ENCODE data around the gene TSPAN8. TPM values are rescaled to one million over a fixed set of nuclear protein-coding genes. Genes with fewer than 3 reads are reported as not detected.
A peak's percentile ranks its signal among the peaks of the same experiment; 100 is the strongest.
"Not testable (repeated sequence)": the region's sequence is repeated elsewhere in the genome, so short reads cannot be mapped to it uniquely, and the experiment has no call there.

Gene TSPAN8
- total RNA-seq, 1 donor from 2014 or later: not detected

DNA sequence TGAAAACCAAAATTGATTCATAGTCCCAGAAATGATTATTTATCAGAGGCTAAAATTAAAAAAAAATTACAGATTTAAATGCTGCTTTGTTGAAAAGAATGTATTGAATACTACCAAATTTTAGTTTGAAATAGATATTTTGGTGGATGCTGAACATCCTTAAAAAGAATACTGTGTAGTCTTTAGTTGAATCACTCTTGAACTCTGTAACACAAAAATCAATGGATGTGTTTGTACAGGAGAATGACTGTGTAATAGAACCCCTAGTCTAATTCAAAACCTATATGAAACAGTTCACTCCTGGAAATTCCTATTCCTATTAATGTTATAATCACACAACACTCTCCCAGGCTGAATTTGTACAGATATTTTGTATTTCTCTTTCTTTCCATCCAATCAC, 1.5 kb upstream of the TSPAN8 start:
- FAIRE-seq: no peak
- H3K4me3 ChIP-seq (ENCODE audit: low read depth, low read length): no peak overlapping the region

DNA sequence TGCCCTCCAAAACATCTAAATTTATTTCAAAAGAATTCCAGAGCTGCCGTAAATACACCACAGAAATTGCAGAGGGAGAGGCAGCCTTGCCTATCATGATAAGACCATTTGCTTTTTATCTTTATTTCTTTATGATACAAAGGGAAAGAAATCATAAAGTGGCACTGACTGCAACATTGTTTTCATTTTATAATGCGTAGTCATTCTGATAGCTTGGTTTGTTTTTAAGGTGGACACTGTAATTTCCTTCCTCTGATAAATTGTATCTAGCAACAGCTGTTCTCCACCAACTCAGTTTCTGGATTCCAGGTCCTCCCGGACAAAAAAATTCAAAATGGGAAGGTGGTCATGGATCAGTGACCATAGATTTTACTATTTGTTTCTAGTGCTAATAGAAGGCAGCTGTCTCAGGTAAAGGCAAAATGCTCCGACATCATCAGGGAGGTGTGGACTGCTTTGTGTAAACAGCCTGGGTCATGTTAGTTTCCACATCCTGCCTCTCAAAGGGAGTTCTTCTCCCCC, 623 bp upstream of the TSPAN8 start:
- Histone ChIP-seq H3K36me3 (ENCODE audit: control insufficient read depth, insufficient read depth, low read length) (no peaks in the 10 kb centered on the region), H3K27me3 (ENCODE audit: control insufficient read depth, insufficient read depth, low read length) (no peaks in the 10 kb centered on the region), H3K4me3 (ENCODE audit: low read depth, low read length) (no peak overlapping the region)
- FAIRE-seq: no peak
- TF ChIP-seq, protein P1, sequence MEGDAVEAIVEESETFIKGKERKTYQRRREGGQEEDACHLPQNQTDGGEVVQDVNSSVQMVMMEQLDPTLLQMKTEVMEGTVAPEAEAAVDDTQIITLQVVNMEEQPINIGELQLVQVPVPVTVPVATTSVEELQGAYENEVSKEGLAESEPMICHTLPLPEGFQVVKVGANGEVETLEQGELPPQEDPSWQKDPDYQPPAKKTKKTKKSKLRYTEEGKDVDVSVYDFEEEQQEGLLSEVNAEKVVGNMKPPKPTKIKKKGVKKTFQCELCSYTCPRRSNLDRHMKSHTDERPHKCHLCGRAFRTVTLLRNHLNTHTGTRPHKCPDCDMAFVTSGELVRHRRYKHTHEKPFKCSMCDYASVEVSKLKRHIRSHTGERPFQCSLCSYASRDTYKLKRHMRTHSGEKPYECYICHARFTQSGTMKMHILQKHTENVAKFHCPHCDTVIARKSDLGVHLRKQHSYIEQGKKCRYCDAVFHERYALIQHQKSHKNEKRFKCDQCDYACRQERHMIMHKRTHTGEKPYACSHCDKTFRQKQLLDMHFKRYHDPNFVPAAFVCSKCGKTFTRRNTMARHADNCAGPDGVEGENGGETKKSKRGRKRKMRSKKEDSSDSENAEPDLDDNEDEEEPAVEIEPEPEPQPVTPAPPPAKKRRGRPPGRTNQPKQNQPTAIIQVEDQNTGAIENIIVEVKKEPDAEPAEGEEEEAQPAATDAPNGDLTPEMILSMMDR (IDR thresholded peaks at IDR 0.05; ENCODE audit: insufficient read depth, low read length, severe bottlenecking): no peak
- DNase-seq (ENCODE audit: low read depth): peak; percentile 37

More for the DNA sequence above, 1.5 kb upstream of the TSPAN8 start:
- DNase-seq (ENCODE audit: low read depth): no peak
- Histone ChIP-seq H3K27me3 (ENCODE audit: control insufficient read depth, insufficient read depth, low read length) (no peaks in the 10 kb centered on the region), H3K36me3 (ENCODE audit: control insufficient read depth, insufficient read depth, low read length) (no peaks in the 10 kb centered on the region)
- TF ChIP-seq, protein P1 (IDR thresholded peaks at IDR 0.05; ENCODE audit: insufficient read depth, low read length, severe bottlenecking): no peak

DNA sequence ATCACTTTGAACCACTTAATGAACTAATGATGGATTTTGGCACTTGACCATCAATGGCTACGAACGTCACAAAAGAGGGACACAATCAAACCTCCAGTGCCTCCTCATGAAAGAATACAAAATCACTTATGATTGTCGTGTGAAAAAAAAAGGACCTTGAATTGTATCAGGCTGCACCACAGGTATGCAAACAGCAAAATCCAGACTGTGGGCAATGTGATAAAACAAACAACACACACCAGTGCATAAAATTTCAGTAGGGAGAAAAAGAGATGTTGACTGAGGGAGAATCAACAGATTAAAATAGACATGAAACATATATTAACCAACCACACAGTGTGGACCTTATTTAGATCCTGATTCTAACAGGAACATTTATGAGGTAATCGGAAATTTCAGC, 2.6 kb downstream of the TSPAN8 start:
- Histone ChIP-seq H3K36me3 (ENCODE audit: control insufficient read depth, insufficient read depth, low read length) (no peaks in the 10 kb centered on the region), H3K27me3 (ENCODE audit: control insufficient read depth, insufficient read depth, low read length) (no peaks in the 10 kb centered on the region), H3K4me3 (ENCODE audit: low read depth, low read length) (no peak overlapping the region)
- DNase-seq (ENCODE audit: low read depth): no peak
- FAIRE-seq: no peak
- TF ChIP-seq, protein P1 (IDR thresholded peaks at IDR 0.05; ENCODE audit: insufficient read depth, low read length, severe bottlenecking): no peak

DNA sequence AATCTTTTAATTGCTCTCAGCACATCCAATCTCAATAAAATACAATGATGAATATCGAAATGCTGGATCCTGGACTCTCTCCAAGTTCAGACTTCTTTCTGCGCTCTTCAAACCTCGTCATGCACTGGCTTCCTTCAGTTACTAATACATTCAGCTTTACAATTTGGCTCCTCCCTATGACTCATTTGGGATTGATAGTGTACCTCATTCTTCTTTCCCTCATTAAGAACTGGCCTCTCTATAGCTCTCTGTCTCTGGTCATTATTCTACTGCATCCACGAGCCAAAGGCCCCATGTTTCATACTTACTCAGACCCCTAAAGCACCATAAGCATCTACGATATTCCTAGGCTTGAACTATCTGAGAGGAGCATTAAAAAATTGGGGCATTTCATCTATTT, 4.9 kb downstream of the TSPAN8 start:
- DNase-seq (ENCODE audit: low read depth): peak; percentile 78
- TF ChIP-seq, protein P1 (IDR thresholded peaks at IDR 0.05; ENCODE audit: insufficient read depth, low read length, severe bottlenecking): no peak
- Histone ChIP-seq H3K36me3 (ENCODE audit: control insufficient read depth, insufficient read depth, low read length) (no peaks in the 10 kb centered on the region), H3K4me3 (ENCODE audit: low read depth, low read length) (no peak overlapping the region), H3K27me3 (ENCODE audit: control insufficient read depth, insufficient read depth, low read length) (no peaks in the 10 kb centered on the region)
- FAIRE-seq: no peak

DNA sequence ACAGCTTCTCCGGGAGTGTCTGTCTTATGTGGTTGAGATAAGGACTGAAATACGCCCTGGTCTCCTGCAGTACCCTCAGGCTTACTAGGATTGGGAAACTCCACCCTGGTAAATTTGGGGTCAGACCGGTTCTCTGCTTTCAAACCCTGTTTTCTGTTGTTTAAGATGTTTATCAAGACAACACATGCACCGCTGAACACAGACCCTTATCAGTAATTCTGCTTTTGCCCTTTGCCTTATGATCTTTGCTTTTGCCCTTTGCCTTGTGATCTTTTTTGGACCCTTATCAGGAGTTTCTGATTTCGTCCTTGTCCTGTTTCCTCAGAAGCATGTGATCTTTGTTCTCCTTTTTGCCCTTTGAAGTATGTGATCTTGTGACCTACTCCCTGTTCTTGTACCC, 7.8 kb downstream of the TSPAN8 start:
- not testable (repeated sequence) for H3K27me3 ChIP-seq (ENCODE audit: control insufficient read depth, insufficient read depth, low read length); H3K36me3 ChIP-seq (ENCODE audit: control insufficient read depth, insufficient read depth, low read length); H3K4me3 ChIP-seq (ENCODE audit: low read depth, low read length); DNase-seq (ENCODE audit: low read depth); FAIRE-seq

DNA sequence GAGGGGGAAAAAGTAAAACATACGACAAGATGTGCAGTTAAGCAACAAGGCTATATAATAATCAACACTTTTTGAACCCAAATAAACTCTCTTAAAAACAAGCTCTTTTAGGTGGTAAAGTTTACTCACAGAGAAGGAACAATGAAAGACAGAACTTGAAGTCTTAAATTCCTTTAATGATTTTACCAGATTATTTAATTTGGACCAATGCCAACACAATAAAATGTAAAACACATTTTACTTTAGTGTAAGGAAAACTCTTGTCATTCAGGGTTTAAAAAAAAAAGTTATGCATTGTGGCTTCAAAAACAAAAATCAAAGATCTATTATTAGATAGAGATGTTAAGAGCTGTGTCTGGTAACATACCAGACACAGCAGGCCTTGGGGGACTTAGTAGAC, 13.1 kb downstream of the TSPAN8 start:
- DNase-seq (ENCODE audit: low read depth) (no peak), FAIRE-seq (no peak)
- TF ChIP-seq, protein P1 (IDR thresholded peaks at IDR 0.05; ENCODE audit: insufficient read depth, low read length, severe bottlenecking): no peak
- no peaks in the 10 kb centered on the region for H3K27me3 ChIP-seq (ENCODE audit: control insufficient read depth, insufficient read depth, low read length)
- H3K4me3 ChIP-seq (ENCODE audit: low read depth, low read length): no peak overlapping the region
- H3K36me3 ChIP-seq (ENCODE audit: control insufficient read depth, insufficient read depth, low read length): no peaks in the 10 kb centered on the region
